NK-92 treated with Interleukin-12 subunit alpha and Interleukin-12 subunit beta, amount 100 ng/mL, for 24 hours (cell line): Measurements from ENCODE around the gene TSPAN5.

Experiments used
- DNase-seq: peaks from one replicate; lab custom pipeline; 2025; lab: John Stamatoyannopoulos, UW

Gene TSPAN5

DNA sequence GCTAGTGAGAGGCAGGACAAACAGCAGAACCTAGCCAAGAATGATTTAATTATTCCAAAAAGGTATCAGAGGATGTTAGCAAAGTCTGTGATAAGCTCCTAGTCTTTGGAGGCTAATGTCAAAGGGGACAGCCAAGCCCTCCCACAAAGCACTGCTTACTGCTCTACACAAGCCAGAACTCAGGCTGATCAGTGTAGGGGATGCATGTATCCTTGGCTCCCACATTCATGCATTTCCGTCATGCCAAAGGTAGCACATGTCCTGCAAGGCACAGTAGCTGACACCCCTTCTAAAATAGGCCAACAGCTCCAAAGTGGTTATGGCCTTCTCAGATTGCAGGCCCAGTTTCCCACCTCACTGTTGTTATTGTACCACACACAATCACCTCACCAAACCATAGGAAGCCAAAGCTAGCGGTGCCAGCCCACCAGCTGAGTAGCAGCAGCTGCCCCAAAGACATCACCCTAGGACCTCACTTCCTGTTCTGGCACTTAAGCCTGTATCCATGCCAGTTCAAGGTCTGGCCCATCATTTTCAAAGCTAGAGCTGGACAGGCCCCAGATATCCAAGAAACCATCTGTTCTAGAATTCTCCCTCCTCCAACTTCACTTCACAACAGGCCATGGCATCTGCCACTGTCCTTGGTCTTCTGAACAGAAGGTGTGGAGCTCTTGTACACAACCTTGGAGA, 40.9 kb downstream of the TSPAN5 start:
- no peak for DNase-seq

DNA sequence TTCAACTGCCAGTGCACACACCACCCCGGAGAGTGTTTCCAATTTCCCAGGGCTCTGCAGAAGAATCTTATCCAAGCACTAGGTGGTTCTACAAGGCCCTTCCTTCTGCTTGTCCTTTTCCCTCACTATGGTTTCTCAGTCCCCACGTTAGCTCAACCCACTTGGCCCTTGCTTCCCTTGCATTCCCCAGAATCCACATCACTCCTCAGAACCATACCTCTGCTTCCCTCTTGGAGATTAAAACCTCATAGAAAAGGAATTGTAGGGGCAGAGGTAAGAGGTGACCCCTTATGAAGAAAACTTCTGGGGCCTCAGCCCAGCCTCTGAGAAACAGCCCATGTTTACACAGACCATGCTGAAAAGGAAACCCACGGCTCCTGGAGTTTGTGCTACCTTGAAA, 42.4 kb downstream of the TSPAN5 start:
- no peak for DNase-seq

DNA sequence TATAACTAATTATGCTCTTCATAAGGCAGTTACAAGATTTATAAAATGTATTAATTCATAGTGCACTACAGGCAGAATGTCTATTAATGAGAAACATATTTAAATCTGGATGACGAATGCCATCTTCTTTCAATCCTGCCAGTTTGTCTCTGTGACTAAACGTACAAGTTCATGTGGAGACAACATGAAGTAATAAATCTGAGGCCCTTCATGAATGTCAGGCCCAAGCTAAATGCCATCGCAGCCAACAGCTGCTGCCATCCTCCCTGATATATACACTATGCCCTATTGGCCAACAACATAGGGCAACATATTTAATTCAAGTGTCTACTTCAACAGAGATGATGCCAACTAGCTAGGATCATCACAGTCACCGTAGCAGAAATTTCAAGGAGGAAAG, 43.7 kb downstream of the TSPAN5 start:
- no peak for DNase-seq

DNA sequence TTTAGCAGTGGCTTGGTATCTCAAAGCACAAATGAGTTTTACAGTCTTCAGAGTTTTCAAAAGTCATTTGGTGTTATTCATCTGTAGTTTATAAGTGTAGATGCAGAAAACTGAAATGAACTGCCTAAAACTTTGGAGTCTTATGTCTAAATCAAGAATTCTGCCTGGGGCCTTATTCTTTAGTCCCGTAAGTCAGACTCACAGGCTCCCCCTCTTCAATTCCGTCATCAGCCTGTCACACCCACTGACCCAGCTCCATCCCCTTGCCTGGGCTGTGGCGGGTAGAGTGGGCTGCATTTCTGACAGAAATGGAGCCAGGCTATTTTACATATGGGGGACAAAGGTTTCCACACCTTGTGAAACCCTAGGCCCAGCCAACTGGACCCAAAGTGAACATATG, 44.3 kb downstream of the TSPAN5 start:
- DNase-seq, result no peak

DNA sequence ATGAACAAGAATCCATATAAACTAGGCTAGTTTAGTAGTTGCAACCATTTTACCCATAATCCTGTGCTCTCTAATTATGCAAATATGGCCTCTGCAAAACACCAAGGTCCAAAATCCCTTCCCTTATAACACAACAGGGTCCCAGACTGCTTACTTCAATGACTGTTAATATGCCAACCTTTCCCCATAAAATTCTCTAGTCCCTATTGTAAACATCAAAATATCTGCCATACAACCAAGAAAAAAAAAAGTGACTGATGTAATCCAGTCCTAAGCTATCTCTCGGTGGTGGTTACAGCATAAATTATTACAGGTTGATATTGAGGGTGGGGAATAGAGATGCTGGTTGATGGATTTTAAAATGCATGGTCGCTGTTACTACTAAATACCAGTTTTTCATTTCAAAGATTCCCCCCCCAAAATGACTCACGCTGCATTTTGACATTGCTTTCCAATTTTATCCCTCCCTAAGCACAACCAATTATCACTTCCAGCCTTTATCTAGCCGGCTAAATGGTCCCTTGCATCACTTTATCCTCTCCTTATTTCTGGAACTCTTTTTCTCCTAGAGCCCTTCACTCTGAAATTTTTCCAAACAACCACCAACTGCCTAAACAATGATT, 44.8 kb downstream of the TSPAN5 start:
- DNase-seq, result no peak

DNA sequence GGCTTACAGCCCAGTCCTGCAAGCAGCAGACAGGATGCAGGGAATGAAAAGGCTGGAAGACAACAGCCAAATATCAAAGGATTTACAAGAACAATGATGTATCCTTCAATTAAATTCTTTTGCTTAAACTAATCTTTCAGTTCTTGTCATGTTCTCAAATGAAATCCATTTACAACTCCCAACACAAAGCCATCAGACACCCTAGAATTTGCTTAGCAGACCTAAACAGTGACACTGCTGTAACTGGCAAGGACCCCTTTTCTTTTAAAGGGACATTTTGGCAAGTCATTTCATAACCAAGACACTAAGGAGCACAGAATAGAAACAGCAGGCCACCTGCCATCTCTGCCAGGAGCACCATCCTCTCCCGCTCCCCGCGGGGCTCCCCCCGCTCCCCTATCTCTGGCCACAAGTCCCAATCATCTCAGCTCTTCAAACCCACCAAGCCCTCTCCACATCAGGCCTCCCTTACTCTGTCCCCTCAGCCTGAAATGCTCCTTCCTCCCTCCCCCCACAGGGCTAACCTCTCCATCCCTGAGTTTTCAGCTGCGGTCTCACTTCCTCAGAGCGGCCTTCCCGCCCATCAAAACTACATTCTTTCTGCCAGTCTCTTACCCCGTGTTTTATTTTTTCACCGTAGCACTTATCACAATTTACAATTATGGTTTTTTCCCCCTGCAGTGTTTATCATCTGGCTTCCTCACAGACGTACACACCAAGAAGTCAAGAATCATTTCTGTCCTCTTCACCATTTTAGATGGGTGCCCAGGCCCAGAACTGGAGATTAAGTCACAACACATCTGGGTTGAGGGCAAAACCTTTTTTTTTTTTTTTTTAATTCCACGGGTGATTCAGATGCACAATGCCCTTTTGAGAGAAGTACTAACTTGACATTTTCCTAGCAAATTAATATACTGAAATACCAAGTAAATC, 45.8 kb downstream of the TSPAN5 start:
- DNase-seq, result no peak

DNA sequence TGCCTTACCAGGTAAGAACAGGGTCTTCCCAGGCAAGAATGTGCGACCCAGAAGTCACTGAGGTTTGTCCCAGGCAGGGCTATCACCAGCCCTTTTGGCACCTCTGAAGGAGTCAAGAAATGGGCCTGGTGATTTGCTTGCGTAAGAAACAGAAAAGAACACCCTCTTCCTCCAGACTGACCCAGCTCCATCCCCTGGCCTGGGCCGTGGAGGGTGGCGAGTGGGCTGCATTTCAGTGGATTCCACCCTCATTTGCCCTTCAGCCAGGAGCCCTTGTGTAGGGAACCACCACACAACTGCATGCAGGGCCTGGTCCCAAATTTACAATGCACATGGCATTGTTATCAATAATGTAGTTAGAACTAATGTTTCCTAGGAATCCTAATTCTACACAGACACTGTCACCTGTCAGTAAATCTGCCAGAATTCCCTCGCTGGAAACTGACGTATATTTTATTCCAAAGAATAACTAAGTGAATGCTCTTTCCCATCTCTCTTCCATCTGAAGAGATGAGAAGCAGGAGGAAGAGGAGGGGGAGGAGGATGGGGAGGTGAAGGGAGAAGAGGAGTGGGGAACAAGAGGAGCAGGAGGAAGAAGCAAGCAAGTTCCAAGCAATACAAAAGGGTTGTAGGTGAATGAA, 46.6 kb downstream of the TSPAN5 start:
- DNase-seq, result no peak

DNA sequence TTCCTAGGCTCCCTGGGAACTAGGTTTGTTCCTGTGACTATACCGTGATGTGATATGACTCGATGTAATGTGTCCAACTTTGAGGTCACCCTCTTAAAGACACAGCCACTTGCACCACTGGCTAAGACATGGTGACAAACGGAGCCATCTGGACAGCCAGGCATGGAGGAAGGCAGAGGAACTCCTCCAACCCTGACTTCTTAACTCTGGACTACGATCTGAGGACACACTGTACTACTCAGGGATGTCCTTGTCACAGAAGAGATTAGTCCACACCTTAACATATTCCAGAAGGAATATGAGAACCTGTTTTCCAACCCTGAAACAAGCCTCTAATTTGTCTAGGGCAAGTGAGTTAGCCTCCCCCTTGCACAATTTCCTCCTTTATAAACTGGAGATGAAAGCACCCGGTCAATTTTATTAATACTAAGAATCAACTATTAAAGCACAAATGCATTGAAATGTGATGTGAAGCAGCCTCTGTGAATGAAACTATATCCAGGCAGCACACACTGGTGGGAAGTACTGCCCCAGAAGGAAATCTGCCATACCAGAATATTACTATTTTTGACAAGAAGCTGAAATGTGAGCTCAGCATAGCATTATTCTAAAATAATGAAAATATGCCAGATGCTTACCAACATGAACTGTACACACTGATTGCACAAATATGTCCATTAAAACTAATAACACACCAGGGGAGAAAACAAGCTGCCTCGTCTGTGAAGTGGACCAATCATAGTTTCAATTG, 47.3 kb downstream of the TSPAN5 start:
- no peak for DNase-seq

DNA sequence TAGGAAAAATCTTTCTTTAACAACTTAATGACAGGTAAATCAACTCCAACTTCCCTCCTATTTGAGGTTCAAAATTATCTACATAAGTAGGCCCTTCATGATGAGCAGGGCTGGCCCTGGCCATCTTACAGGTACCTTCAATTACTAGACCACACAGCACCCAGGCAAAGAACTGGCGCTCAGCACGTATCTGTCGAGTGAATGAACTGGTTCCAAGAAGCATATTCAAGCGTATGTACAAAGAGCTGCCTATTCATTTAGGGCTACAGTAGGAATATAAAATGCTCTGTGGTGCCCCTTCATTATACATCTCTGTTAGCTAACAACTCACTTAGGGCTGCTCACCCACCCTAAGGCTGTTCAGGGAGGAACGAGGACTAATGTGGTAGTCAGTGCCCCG, 48.0 kb downstream of the TSPAN5 start:
- DNase-seq, result no peak

DNA sequence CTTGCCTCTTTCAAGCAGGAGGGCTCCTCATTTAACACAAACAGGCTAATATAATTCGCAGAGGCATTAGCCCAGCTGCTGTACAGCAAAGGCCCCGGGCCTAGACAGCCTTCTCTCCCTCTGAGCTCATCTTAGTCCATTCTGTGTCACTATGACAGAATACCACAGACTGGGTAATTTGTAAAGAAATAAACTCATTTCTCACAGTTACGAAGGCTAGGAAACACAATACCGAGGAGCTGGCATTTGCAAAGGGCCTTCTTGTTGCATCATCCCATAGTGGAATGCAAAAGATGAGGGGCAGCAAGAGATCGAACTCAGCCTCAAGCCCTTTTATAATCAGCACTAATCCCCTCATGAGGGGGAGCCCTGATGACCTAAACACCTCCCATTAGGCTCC, 48.5 kb downstream of the TSPAN5 start:
- DNase-seq, result no peak

DNA sequence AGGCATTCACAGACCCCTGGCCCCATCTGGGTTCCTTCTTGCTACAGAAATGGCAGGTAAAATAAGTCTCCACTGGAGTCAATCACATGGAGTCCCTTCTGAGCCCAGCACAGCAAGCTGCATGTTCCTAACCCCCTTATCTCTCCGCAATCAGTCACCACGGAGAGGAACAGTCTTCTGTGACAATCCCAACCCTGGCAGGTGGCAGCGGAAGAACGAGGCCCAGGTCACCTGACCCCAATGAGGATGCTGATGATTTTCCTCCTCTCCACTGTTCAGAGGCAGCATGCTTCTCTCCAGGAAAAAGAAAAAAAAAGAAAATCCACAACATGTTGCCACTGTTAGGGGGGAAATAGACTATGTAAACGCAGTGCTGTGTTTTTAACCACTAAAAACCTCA, 50.1 kb downstream of the TSPAN5 start:
- no peak for DNase-seq

DNA sequence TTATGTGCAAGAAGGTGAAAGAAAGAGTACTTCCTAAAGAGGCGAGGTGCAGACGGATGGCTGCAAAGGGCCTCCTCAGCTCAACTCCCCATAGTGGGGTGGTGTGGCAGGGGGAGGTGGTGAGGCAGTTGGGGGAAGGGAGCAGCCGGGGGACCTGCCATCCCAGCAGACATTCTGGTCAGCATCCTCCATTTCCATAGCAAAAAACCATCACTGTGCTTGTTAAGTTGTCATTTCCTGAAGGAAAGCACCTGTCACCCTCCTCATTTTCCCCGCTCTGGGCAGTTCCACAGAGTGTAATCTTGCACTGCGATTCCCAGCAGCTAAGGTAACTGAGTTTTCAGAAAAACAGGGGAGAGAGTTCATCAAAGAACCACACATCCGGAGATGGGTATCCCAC, 51.5 kb downstream of the TSPAN5 start:
- no peak for DNase-seq

DNA sequence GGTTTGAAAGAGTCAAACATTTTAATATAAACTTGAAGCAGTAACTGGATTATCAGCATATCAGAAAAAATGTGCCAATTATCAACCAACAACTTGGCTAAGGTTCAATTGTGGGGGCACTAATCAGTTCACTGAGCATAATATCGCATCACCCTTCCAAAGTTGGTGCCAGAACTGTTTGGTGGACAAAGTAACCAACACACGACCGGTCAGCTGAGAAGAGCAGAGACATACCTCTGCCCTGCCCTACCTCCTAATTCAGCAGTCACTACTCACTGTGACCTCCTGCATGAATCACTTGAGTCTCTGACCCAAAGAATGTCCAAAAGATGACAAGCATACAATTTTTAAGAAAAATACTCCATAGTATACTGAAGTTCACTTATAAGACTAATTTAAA, 53.2 kb downstream of the TSPAN5 start:
- no peak for DNase-seq

DNA sequence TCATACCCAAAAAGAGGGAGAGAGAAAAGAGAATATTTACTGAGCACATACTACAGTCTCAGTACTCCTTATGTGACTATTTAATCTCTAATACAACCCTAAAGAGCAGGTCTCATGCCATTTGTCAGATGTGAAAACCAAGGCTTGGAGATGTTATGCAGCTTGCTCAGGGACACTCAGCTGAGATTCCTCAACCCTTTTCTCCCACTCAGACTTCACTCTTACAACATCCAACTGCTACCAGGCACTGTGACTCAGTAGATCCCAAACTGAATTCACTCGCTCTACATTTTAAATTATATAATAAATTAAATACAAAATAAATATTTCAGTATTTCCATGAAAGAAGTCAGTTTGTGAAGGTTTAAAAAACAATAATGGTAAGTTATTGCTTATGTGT, 53.7 kb downstream of the TSPAN5 start:
- DNase-seq, result no peak

DNA sequence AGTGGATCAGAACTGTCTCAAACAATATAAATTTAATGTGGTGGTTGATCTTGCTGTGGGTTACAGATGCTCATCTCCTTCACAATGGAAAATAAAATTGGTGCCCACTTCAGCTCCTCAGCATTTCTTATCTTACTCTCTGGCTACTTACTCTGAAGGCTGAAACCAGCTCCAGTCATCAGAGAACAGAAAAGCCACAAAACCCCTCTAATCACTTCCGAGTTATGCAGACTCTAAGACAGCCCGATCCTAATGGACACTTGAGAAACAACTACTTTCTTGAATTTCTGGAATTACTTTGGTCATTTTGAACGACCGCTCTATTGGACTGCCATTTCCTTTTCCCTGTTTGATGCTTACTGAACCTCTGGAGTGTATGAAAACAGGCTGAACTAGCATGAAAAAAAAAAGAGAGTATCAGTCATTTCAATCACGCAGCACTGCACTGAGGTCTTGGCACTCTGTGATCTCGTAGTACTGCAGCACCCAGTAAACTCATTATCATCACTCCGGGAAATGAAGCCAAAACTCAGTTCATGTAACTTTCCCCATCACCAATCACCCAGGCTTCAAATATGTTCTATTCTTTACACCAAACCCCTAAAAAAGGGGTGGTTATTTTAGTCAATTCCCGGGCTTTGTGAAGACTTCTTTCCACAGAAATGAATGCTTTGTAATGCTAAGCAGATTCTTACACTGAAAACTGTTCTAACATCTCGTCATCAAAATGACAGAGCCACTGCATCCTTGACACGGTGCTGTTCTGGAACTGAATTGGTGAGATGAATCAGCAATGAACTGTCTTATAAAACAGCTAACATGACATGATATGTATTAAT, 54.5 kb downstream of the TSPAN5 start:
- no peak for DNase-seq

DNA sequence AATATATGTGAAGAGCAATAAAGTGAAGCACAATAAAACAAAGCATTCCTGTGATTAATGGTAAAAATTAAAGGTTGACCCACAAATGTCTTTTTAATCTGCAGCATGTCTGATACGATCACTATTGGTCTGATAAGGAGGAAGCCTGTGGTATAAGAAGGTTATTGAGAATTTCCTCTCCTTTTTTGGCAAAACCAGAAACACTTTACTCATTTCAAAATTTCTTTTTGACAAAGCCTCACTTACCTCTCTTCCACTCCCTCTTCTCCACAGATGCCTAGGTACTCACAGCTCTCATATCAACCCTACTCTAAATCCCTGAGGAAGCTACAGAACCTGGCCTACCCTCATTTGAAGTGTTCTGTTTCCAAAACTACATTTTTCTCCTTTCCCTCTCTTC, 56.1 kb downstream of the TSPAN5 start:
- DNase-seq, result no peak

DNA sequence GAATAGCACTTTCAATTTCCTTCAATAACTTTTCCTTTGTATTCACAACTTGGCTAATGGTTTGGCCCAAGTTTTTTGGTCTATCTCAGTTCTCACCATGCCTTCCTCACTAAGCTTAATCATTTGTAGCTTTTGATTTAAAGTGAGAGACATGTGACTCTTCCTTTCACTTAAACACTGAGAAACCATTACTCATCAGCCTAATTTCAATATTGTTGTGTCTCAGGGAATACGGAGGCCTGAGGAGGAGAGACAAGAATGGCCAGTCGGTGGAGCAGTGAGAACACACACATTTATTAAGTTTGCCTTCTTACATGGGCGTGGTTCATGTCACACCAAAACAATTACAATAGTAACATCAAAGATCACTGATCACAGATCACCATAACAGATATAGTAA, 56.7 kb downstream of the TSPAN5 start:
- DNase-seq, result no peak

DNA sequence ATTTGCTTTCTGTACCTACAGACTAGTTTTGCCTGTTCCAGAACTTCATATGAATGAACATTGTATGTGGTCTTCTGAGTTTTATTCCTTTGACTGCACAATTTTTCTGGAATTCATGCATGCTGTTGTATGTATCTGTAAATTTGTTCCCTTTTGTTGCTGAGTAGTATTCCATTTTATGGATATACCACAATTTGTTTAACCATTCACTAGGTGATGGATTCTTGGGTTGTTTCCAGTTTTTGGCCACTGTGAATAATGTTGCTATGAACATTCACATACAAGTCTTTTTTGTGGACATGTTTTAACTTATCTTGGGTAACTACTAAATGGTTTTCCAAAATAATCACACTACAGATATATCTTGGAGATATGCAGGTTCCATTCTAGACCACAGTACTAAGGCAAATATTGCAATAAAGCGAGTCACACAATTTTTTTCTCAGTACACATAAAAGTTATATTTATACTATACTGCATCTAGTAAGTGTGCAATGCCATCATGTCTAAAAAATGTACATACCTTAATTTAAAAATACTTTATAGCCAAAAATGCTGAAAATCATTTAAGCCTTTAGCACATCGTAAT, 58.7 kb downstream of the TSPAN5 start:
- no peak for DNase-seq

DNA sequence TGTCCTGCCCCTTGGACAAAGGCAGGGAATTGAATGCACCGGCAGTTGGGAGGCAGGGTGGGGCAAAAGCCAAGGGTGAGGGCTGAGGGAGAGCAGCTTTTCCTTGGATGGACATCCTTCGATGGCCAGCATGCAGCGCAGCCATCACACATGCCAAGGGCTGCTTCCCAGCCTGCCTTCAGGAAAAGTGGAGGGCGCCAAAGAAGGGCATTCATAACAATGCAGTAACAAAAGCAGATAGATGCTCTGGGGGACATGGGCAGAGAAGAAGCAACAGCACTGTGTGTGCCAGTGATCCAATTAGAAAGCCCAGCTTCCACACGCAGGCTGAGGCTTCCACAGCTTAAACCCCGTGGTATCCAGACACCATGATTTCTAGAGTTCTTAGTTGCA, 71.5 kb downstream of the TSPAN5 start:
- DNase-seq, result no peak

DNA sequence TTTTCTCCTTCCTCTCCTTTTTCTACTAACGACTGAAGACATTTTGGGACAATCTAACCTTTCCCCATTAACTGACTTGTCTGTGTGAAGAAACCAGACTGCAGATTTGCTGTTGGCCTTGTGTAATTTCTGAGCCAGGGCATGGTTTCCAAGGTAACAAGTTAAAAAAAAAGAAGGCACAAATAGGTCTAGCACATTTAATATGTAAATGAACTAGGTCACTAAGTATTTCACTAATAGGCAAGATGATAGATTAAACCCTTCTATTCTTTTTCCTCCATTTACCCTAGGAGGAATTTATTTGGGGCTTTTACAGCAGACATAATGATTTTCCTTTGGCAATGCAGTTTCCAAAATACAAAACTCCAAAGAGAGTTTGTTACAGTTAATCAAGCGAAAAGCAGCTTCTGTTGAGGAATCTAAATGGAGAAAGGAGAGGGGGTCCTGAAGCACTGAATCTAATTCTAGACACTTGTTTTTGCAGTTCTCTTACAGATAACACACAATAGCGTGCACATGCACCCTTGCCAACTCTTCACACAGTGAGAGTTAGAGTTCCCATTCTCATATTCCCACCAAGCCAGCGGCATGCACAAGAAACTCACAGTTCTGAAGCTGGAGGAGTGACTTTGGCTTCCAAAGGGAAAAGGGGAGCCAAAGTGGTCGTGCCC, 72.0 kb downstream of the TSPAN5 start:
- DNase-seq, result no peak
